CD4-positive, CD25-positive, alpha-beta regulatory T cell (primary cell): ENCODE data around the gene XRCC2. TPM values are rescaled to one million over a fixed set of nuclear protein-coding genes. Genes with fewer than 3 reads are reported as not detected.
"Not testable (repeated sequence)": the region's sequence is repeated elsewhere in the genome, so short reads cannot be mapped to it uniquely, and the experiment has no call there.

Source experiments
- ATAC-seq, 2 donors: fragments of 150-1000 bp; cut with Tn5 transposase; one replicate each; pipeline ENCODE4 v1.10.0; 2021; ENCODE audit warnings: low read depth in 2 of 2, moderate number of reproducible peaks in 2 of 2, moderate library complexity in 1 of 2
- DNase-seq, 3 donors: peaks; one replicate each; pipeline versions ENCODE4 v3.0.0 to v3.0.0-alpha.2; 2012 to 2022; ENCODE audit warnings: mixed read lengths in 1 of 3
- H3K27ac ChIP-seq: one replicate; pipeline ENCODE4 v1.7.0; 2013; ENCODE audit warnings: mild to moderate bottlenecking, low read length; ENCODE audit not compliant: insufficient read depth, poor library complexity, severe bottlenecking
- H3K27me3 ChIP-seq: one replicate; pipeline ENCODE4 v1.7.0; 2013; ENCODE audit warnings: low read length; ENCODE audit not compliant: control insufficient read depth, insufficient read depth
- H3K36me3 ChIP-seq: one replicate; pipeline ENCODE4 v1.7.0; 2013; ENCODE audit warnings: mild to moderate bottlenecking, low read length, moderate library complexity; ENCODE audit not compliant: control insufficient read depth, insufficient read depth
- H3K4me1 ChIP-seq: 2 replicates; pipeline ENCODE4 v1.7.0; 2013; ENCODE audit warnings: mild to moderate bottlenecking, low read length; ENCODE audit not compliant: insufficient read depth, control insufficient read depth, poor library complexity, severe bottlenecking
- H3K4me3 ChIP-seq: one replicate; pipeline ENCODE4 v1.7.0; 2013; ENCODE audit warnings: low read depth, mild to moderate bottlenecking, low read length, moderate library complexity
- H3K9me3 ChIP-seq, 2 experiments: 1 replicate in 1 of 2; 2 replicates in 1 of 2; pipeline ENCODE4 v1.7.0; 2013; ENCODE audit warnings: low read length in 2 of 2, mild to moderate bottlenecking in 1 of 2, moderate library complexity in 1 of 2; ENCODE audit not compliant: control insufficient read depth in 2 of 2
- H3K27ac Mint-ChIP-seq, 3 donors: one replicate each; pipeline ENCODE4 v1.8.0; 2020 to 2022; ENCODE audit warnings: mild to moderate bottlenecking in 3 of 3, mixed read lengths in 3 of 3, moderate library complexity in 2 of 3
- H3K27me3 Mint-ChIP-seq: one replicate; pipeline ENCODE4 v1.8.0; 2022; ENCODE audit warnings: mild to moderate bottlenecking, mixed read lengths
- H3K36me3 Mint-ChIP-seq: one replicate; pipeline ENCODE4 v1.8.0; 2020; ENCODE audit warnings: mixed read lengths
- H3K4me1 Mint-ChIP-seq, 4 donors: one replicate each; pipeline ENCODE4 v1.8.0; 2020 to 2022; ENCODE audit warnings: mixed read lengths in 4 of 4, mild to moderate bottlenecking in 1 of 4
- H3K4me3 Mint-ChIP-seq, 4 donors: one replicate each; pipeline ENCODE4 v1.8.0; 2020 to 2022; ENCODE audit warnings: mild to moderate bottlenecking in 4 of 4, mixed read lengths in 4 of 4, moderate library complexity in 3 of 4
- H3K9me3 Mint-ChIP-seq, 7 donors: one replicate each; pipeline ENCODE4 v1.8.0; 2020 to 2022; ENCODE audit warnings: mixed read lengths in 7 of 7, mild to moderate bottlenecking in 3 of 7, moderate library complexity in 2 of 7
- polyA plus RNA-seq, 4 donors: library from polyadenylated mRNA; unstranded; fragments of 300-500 nt; fragmentation: Illumina TruSeq; gene quantifications; one replicate each; pipeline ENCODE4 v1.2.3, GENCODE V29; 2021
- total RNA-seq: library from RNA; stranded (reverse); gene quantifications from one replicate; pipeline ENCODE4 v1.2.3, GENCODE V29; 2022

XRCC2 gene
- total RNA-seq (1.1 TPM), polyA plus RNA-seq (under 1 TPM; 0.12 to 0.41 (median 0.30) TPM)

- Mint-ChIP-seq H3K4me1 (peaks cover 8 to 13% (median 10%) of the 10 kb centered on the region in 4 donors), H3K9me3 (peaks cover 0 to 1% (median 0%) of the 10 kb centered on the region in 7 donors), H3K4me3 (peak within 1 kb of the TSS; percentile 87 to 100 (median 98)), H3K27me3 (peaks cover 5% of the 10 kb centered on the region), H3K36me3 (no peaks in the 10 kb centered on the region), H3K27ac (peak within 1 kb of the TSS; percentile 86 to 96 (median 94))
- H3K4me3 ChIP-seq = peak within 1 kb of the TSS; percentile 96
- peak; percentile 84 to 88 for ATAC-seq
- no peaks in the 10 kb centered on the region for H3K9me3 ChIP-seq
- peak within 1 kb of the TSS; percentile 90 for H3K27ac ChIP-seq
- no peaks in the 10 kb centered on the region for H3K27me3 ChIP-seq
- no peaks in the 10 kb centered on the region for H3K36me3 ChIP-seq
- DNase-seq = peak; percentile 91 to 97 (median 91)
- H3K4me1 ChIP-seq = peaks cover 8% of the 10 kb centered on the region
Observed at GRCh38 chr7:152675759-152676636, at the start of gene XRCC2. Gene XRCC2 (minus strand): TSS chr7:152676141. CDS start chr7:152676079, 62 bp downstream.

GRCh38 chr7:152723364-152723763 is 47.4 kb upstream of the XRCC2 start:
- no peaks in the 10 kb centered on the region for H3K36me3 Mint-ChIP-seq
- peaks cover 0 to 3% (median 0%) of the 10 kb centered on the region in 7 donors for H3K9me3 Mint-ChIP-seq
- H3K4me3 Mint-ChIP-seq = no peak overlapping the region
- no peaks in the 10 kb centered on the region for H3K4me1 Mint-ChIP-seq
- H3K27ac Mint-ChIP-seq = no peak overlapping the region
- ATAC-seq (no peak), DNase-seq (no peak)
- Histone ChIP-seq H3K27ac (no peak overlapping the region), H3K27me3 (no peaks in the 10 kb centered on the region), H3K4me1 (no peaks in the 10 kb centered on the region), H3K4me3 (no peak overlapping the region), H3K9me3 (no peaks in the 10 kb centered on the region), H3K36me3 (no peaks in the 10 kb centered on the region)
- peaks cover 5% of the 10 kb centered on the region for H3K27me3 Mint-ChIP-seq

- H3K9me3 Mint-ChIP-seq, H3K27me3 ChIP-seq, H3K4me1 Mint-ChIP-seq, H3K36me3 Mint-ChIP-seq, H3K4me1 ChIP-seq, H3K27me3 Mint-ChIP-seq, H3K9me3 ChIP-seq, H3K36me3 ChIP-seq, ATAC-seq, H3K4me3 Mint-ChIP-seq, H3K27ac ChIP-seq, H3K4me3 ChIP-seq, DNase-seq: not testable (repeated sequence)
- peak overlapping the region in 2 of 3 donors; percentile 46 to 71 for H3K27ac Mint-ChIP-seq
Observed at GRCh38 chr7:152712412-152713042, 36.6 kb upstream of the XRCC2 start.

GRCh38 chr7:152711444-152711944 is 35.6 kb upstream of the XRCC2 start:
- Mint-ChIP-seq H3K4me3 (no peak overlapping the region), H3K27me3 (peaks cover 10% of the 10 kb centered on the region), H3K27ac (no peak overlapping the region), H3K4me1 (peaks cover 0 to 2% (median 0%) of the 10 kb centered on the region in 4 donors), H3K36me3 (no peaks in the 10 kb centered on the region), H3K9me3 (peaks cover 0 to 1% (median 0%) of the 10 kb centered on the region in 7 donors)
- Histone ChIP-seq H3K36me3 (no peaks in the 10 kb centered on the region), H3K27me3 (peaks cover 2% of the 10 kb centered on the region), H3K9me3 (no peaks in the 10 kb centered on the region), H3K4me3 (no peak overlapping the region), H3K27ac (no peak overlapping the region), H3K4me1 (no peaks in the 10 kb centered on the region)
- no peak for DNase-seq
- no peak for ATAC-seq

GRCh38 chr7:152710153-152710442 is 34.2 kb upstream of the XRCC2 start:
- H3K4me1 Mint-ChIP-seq = peaks cover 0 to 2% (median 0%) of the 10 kb centered on the region in 4 donors
- no peak overlapping the region for H3K4me3 ChIP-seq
- DNase-seq = no peak
- H3K9me3 Mint-ChIP-seq = peaks cover 0 to 4% (median 0%) of the 10 kb centered on the region in 7 donors
- H3K27ac ChIP-seq = no peak overlapping the region
- peaks cover 10% of the 10 kb centered on the region for H3K27me3 Mint-ChIP-seq
- H3K36me3 Mint-ChIP-seq = no peaks in the 10 kb centered on the region
- H3K4me3 Mint-ChIP-seq = no peak overlapping the region
- H3K4me1 ChIP-seq = no peaks in the 10 kb centered on the region
- H3K27me3 ChIP-seq = peaks cover 2% of the 10 kb centered on the region
- peaks cover 3 to 7% of the 10 kb centered on the region in 2 experiments for H3K9me3 ChIP-seq
- H3K27ac Mint-ChIP-seq = no peak overlapping the region
- H3K36me3 ChIP-seq = no peaks in the 10 kb centered on the region
- no peak for ATAC-seq

DNA sequence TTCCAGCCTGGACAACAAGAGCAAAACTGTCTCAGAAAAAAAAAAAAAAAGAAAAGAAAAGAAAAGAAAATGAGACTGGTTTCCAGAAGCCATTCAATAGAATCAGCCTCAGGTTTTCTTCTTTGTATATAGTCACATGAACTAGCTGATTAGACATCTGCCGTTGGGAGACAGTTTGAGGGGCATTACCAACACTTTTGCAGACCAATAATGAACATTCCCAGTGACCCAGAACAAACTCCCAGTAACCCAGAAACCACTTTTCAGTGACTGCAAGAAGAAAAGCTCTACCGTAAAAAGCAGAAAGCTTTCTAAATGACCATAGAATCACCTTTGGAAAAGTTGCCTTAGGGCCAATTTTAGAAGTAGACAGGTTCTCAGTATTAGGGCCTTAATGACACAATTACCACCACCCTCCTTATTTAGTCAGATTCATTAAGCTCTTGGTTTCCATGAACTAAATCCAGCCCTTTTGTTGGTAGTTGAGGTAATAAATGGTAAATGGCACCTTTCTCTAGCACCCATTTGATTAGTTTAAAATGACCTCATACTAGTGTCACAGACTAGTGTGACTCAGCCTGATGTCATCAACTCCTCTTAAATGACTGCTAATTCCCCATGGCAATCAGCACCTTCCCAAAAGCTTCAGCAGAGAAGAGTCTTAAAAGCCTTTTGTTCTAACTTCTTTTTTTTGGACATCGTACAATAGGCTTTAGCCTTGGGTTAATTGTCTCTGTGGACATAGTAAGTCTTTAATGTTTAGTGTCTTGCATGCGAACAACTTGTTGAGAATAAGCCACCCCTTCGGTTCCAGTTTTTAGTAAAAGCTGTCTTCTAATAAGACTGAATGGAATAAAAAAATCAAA is 33.6 kb upstream of the XRCC2 start:
- H3K36me3 ChIP-seq = no peaks in the 10 kb centered on the region
- Mint-ChIP-seq H3K9me3 (peaks cover 0 to 9% (median 1%) of the 10 kb centered on the region in 7 donors), H3K4me1 (peaks cover 0 to 2% (median 0%) of the 10 kb centered on the region in 4 donors), H3K36me3 (no peaks in the 10 kb centered on the region), H3K4me3 (no peak overlapping the region), H3K27me3 (peaks cover 10% of the 10 kb centered on the region), H3K27ac (no peak overlapping the region)
- H3K4me3 ChIP-seq = no peak overlapping the region
- H3K27ac ChIP-seq = no peak overlapping the region
- no peak for ATAC-seq
- no peaks in the 10 kb centered on the region for H3K4me1 ChIP-seq
- H3K9me3 ChIP-seq = peaks cover 8 to 13% of the 10 kb centered on the region in 2 experiments
- no peak for DNase-seq
- H3K27me3 ChIP-seq = peaks cover 2% of the 10 kb centered on the region

DNA sequence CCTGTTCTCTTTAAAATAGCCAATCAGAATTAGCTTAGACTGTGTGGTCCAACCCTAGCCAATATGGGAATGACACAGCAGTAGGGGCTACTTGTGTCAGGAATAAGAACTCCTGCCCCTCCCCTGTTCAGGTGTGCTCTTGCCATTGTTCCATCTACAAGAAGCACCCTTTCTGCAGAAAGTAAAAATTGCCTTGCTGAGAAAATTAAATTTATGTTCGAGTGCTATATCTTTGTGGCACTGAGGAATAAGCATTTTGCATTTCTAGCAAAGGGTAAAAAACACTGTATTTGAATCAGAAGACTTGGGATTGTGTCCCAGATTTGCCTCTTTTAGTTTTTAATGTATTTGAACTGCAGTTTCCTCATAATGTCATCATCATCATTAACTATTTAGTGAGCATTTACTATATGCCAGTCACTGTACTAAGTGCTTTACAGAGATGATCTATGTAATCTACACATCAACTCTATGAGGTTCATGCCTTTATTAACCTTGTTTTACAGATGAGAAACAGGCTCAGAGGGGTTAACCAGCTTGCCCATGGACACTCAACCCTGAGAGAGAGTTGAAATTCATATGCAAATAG is 28.9 kb upstream of the XRCC2 start:
- Histone ChIP-seq H3K4me3 (no peak overlapping the region), H3K27ac (no peak overlapping the region), H3K4me1 (no peaks in the 10 kb centered on the region), H3K36me3 (no peaks in the 10 kb centered on the region), H3K9me3 (peaks cover 8 to 20% of the 10 kb centered on the region in 2 experiments), H3K27me3 (peaks cover 2% of the 10 kb centered on the region)
- no peak for ATAC-seq
- Mint-ChIP-seq H3K36me3 (no peaks in the 10 kb centered on the region), H3K27me3 (peaks cover 4% of the 10 kb centered on the region), H3K27ac (no peak overlapping the region), H3K9me3 (peaks cover 0 to 14% (median 0%) of the 10 kb centered on the region in 7 donors), H3K4me1 (no peaks in the 10 kb centered on the region), H3K4me3 (no peak overlapping the region)
- DNase-seq = no peak
